ENCODE data around the gene MB21D2. TPM values are rescaled to one million over a fixed set of nuclear protein-coding genes. Genes with fewer than 3 reads are reported as not detected.
"Not testable (repeated sequence)": the region's sequence is repeated elsewhere in the genome, so short reads cannot be mapped to it uniquely, and the experiment has no call there.

The MB21D2 gene
- total and polyA plus RNA-seq, 2 experiments from 2014 or later: 8.1 to 35.9 TPM

- not testable (repeated sequence) for H3K27me3 ChIP-seq (ENCODE audit: insufficient read depth); H2AFZ ChIP-seq; H3K4me3 Mint-ChIP-seq; H3K4me1 Mint-ChIP-seq; DNase-seq (ENCODE audit: low spot score); H3K27me3 Mint-ChIP-seq (ENCODE audit: insufficient read depth, low read depth, poor library complexity); H3F3A ChIP-seq (replicated peaks; ENCODE audit: low read depth); H3K27ac Mint-ChIP-seq; H3K4me2 ChIP-seq; H3K9me2 ChIP-seq (ENCODE audit: insufficient read depth); ATAC-seq; H3K4me3 ChIP-seq; H3K79me2 ChIP-seq (replicated peaks; ENCODE audit: insufficient read depth); H3K27ac ChIP-seq (ENCODE audit: low read depth); H3K4me1 ChIP-seq (ENCODE audit: insufficient read depth); H4K20me1 ChIP-seq (replicated peaks; ENCODE audit: insufficient read depth); H3K36me3 ChIP-seq (ENCODE audit: insufficient read depth)
- H3K9me3 Mint-ChIP-seq: peaks cover 19% of the 10 kb centered on the region
- peaks cover 18% of the 10 kb centered on the region for H3K36me3 Mint-ChIP-seq (ENCODE audit: low read depth)
Observed at GRCh38 chr3:192964959-192965719, 47.5 kb upstream of the MB21D2 start.

GRCh38 chr3:192959773-192960172 lies 42.1 kb upstream of the MB21D2 start:
- 0 out of 2 replicates have a peak, but pooled peaks cover 3% of the 10 kb centered on the region for H3K9me2 ChIP-seq (ENCODE audit: insufficient read depth)
- H4K20me1 ChIP-seq (replicated peaks; ENCODE audit: insufficient read depth): no peaks in the 10 kb centered on the region
- no peaks in the 10 kb centered on the region for H3K4me1 Mint-ChIP-seq
- DNase-seq (ENCODE audit: low spot score) (no peak), ATAC-seq (no peak)
- no peaks in the 10 kb centered on the region for H3K27me3 ChIP-seq (ENCODE audit: insufficient read depth)
- no peaks in the 10 kb centered on the region for H3K79me2 ChIP-seq (replicated peaks; ENCODE audit: insufficient read depth)
- H3K36me3 Mint-ChIP-seq (ENCODE audit: low read depth): no peaks in the 10 kb centered on the region
- no peak overlapping the region for H3K27ac ChIP-seq (ENCODE audit: low read depth)
- no peak overlapping the region for H2AFZ ChIP-seq
- no peaks in the 10 kb centered on the region for H3F3A ChIP-seq (replicated peaks; ENCODE audit: low read depth)
- H3K4me2 ChIP-seq: no peak overlapping the region
- no peak overlapping the region for H3K27ac Mint-ChIP-seq
- no peaks in the 10 kb centered on the region for H3K4me1 ChIP-seq (ENCODE audit: insufficient read depth)
- no peaks in the 10 kb centered on the region; the same call in 2 of the 3 replicates for H3K9me3 Mint-ChIP-seq
- H3K36me3 ChIP-seq (ENCODE audit: insufficient read depth): no peaks in the 10 kb centered on the region
- no peak overlapping the region for H3K4me3 ChIP-seq
- H3K4me3 Mint-ChIP-seq: no peak overlapping the region
- no peaks in the 10 kb centered on the region for H3K27me3 Mint-ChIP-seq (ENCODE audit: insufficient read depth, low read depth, poor library complexity)
- TF ChIP-seq POLR2AphosphoS5 (IDR thresholded peaks at IDR 0.05; ENCODE audit: low read depth): no peak
- no peak for TF ChIP-seq EZH2 (IDR thresholded peaks at IDR 0.05; ENCODE audit: low read depth, unreplicated experiment)
- TF ChIP-seq ETS1 (IDR thresholded peaks at IDR 0.05): no peak
- no peak for TF ChIP-seq NANOG (IDR thresholded peaks at IDR 0.05; ENCODE audit: borderline replicate concordance)
- TF ChIP-seq CREB1 (CRISPR knock-in tag; IDR thresholded peaks at IDR 0.05; ENCODE audit: low read depth): no peak
- no peak for TF ChIP-seq STAT1 (IDR thresholded peaks at IDR 0.05; ENCODE audit: unreplicated experiment)
- TF ChIP-seq EZH2phosphoT487 (IDR thresholded peaks at IDR 0.05; ENCODE audit: unreplicated experiment): no peak
- no peak for TF ChIP-seq REST (IDR thresholded peaks at IDR 0.05; ENCODE audit: unreplicated experiment)
- TF ChIP-seq CTCF (conservative IDR thresholded peaks at IDR 0.05; ENCODE audit: low read depth in 2 of 2): no peak
- TF ChIP-seq ZNF331 (CRISPR knock-in tag; IDR thresholded peaks at IDR 0.05; ENCODE audit: low read depth): no peak

Data from GM23338 (cell line).